NT2/D1 (cell line): ENCODE results near the gene PSG1.
"Not testable (repeated sequence)": the region's sequence is repeated elsewhere in the genome, so short reads cannot be mapped to it uniquely, and the experiment has no call there.

Experiments
- DNase-seq: peaks from one replicate; pipeline ENCODE4 v3.0.0-alpha.2; 2011; ENCODE audit warnings: low read depth, low spot score
- H3K27me3 ChIP-seq: 2 replicates; pipeline ENCODE4 v1.6.0; 2011; ENCODE audit warnings: mild to moderate bottlenecking; ENCODE audit not compliant: insufficient read length, insufficient read depth
- H3K36me3 ChIP-seq: 2 replicates; pipeline ENCODE4 v1.6.1; 2011; ENCODE audit warnings: mild to moderate bottlenecking, low read length, mixed read lengths; ENCODE audit not compliant: insufficient read depth, insufficient read length
- H3K4me1 ChIP-seq: 2 replicates; pipeline ENCODE4 v1.5.1; 2011; ENCODE audit not compliant: insufficient read depth, insufficient read length
- H3K4me3 ChIP-seq: 2 replicates; pipeline ENCODE4 v1.5.1; 2011; ENCODE audit warnings: low read depth; ENCODE audit not compliant: insufficient read length
- H3K9ac ChIP-seq: 2 replicates; pipeline ENCODE4 v1.6.0; 2011; ENCODE audit warnings: low read depth; ENCODE audit not compliant: insufficient read length
- H3K9me3 ChIP-seq: 2 replicates; pipeline ENCODE4 v1.5.1; 2011; ENCODE audit warnings: mild to moderate bottlenecking, low read length; ENCODE audit not compliant: insufficient read depth
- SUZ12 ChIP-seq: IDR thresholded peaks from 2 replicates; pipeline ENCODE4 v1.6.1; 2011; ENCODE audit not compliant: insufficient read length, insufficient read depth; ENCODE audit errors: extremely low read depth
- YY1 ChIP-seq: IDR thresholded peaks from 2 replicates; pipeline ENCODE4 v1.6.1; 2011; ENCODE audit not compliant: insufficient read length, insufficient read depth
- ZNF274 ChIP-seq: IDR thresholded peaks from 2 replicates; pipeline ENCODE4 v1.6.1; 2011; ENCODE audit warnings: mild to moderate bottlenecking, low read depth, low read length

PSG1 gene

DNA sequence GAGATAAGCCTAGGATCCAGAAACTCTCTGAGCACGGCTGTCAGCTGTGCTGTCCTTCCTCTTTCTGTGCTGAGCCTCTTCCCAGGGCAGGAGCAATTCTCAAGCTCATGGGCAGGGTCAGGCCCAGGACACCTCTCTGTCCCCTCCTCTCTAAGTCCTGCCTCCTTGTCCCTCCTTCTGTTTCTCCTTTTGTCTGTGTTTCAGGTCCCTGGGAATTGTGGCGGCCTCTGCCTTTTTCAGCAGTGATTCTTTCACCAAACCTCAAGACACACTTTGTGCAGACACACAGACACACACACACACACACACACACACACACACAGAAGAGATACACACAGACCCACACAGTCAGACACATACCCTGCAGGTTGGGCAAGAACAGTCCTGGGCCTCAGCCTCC, at the start of gene PSG1:
PSG1 (minus strand) TSS at position 101 of the 400 bp plus-strand sequence. CDS start 132 bp downstream, outside the sequence.
- DNase-seq: no peak
- TF ChIP-seq SUZ12: no peak
- TF ChIP-seq YY1: no peak
- Histone ChIP-seq H3K27me3 (no peaks in the 10 kb centered on the region), H3K4me3 (no peak within 1 kb of the TSS), H3K36me3 (no peaks in the 10 kb centered on the region), H3K4me1 (no peaks in the 10 kb centered on the region), H3K9ac (no peak within 1 kb of the TSS), H3K9me3 (no peaks in the 10 kb centered on the region)

DNA sequence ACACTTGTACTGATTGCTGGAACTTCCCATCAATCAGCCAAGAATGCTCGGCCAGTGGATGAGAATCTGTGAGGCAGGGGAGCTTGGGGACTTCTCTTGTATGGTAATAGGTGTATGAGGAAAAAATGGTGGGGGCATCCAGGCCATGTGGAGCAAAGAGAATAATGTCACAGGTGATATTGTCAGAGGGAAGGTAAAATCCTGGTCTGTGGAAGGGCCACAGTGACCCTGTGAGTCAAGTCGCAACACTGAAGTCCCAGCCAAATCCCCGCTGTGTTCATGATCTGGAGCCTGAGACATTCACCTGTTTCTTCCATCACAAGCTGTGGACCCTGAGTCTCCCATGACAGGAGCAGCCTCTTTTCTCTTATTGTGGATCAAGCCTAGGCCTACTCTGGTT, 49.4 kb upstream of the PSG1 start:
- no peaks in the 10 kb centered on the region for H3K4me1 ChIP-seq
- H3K36me3 ChIP-seq: no peaks in the 10 kb centered on the region
- no peaks in the 10 kb centered on the region for H3K27me3 ChIP-seq
- no peak for TF ChIP-seq YY1
- TF ChIP-seq SUZ12: no peak
- TF ChIP-seq ZNF274: no peak
- no peak overlapping the region for H3K9ac ChIP-seq
- DNase-seq: no peak
- H3K4me3 ChIP-seq: no peak overlapping the region
- no peaks in the 10 kb centered on the region for H3K9me3 ChIP-seq

GRCh38 chr19:42926781-42927180, 47.3 kb upstream of the PSG1 start:
- Histone ChIP-seq H3K4me3 (no peak overlapping the region), H3K27me3 (no peaks in the 10 kb centered on the region), H3K4me1 (no peaks in the 10 kb centered on the region), H3K9ac (no peak overlapping the region), H3K36me3 (no peaks in the 10 kb centered on the region), H3K9me3 (no peaks in the 10 kb centered on the region)
- TF ChIP-seq YY1 (no peak), SUZ12 (no peak), ZNF274 (no peak)
- no peak for DNase-seq

GRCh38 chr19:42923106-42923505, 43.6 kb upstream of the PSG1 start:
- not testable (repeated sequence) for H3K9me3 ChIP-seq, H3K36me3 ChIP-seq, H3K4me1 ChIP-seq, H3K27me3 ChIP-seq, H3K4me3 ChIP-seq, H3K9ac ChIP-seq
- DNase-seq: peak; percentile 28

- not testable (repeated sequence) for DNase-seq, H3K27me3 ChIP-seq, H3K9me3 ChIP-seq, H3K9ac ChIP-seq, H3K4me3 ChIP-seq, H3K4me1 ChIP-seq, H3K36me3 ChIP-seq
Observed at GRCh38 chr19:42920971-42921370, 41.5 kb upstream of the PSG1 start.

GRCh38 chr19:42919757-42920079, 40.2 kb upstream of the PSG1 start:
- H3K4me1 ChIP-seq: no peaks in the 10 kb centered on the region
- H3K9ac ChIP-seq: no peak overlapping the region
- H3K36me3 ChIP-seq: no peaks in the 10 kb centered on the region
- H3K9me3 ChIP-seq: no peaks in the 10 kb centered on the region
- H3K4me3 ChIP-seq: no peak overlapping the region
- TF ChIP-seq YY1 (no peak), SUZ12 (no peak), ZNF274 (no peak)
- no peak for DNase-seq
- H3K27me3 ChIP-seq: no peaks in the 10 kb centered on the region

GRCh38 chr19:42919070-42919756, 39.7 kb upstream of the PSG1 start:
- not testable (repeated sequence) for H3K36me3 ChIP-seq, H3K4me1 ChIP-seq, H3K27me3 ChIP-seq, H3K9me3 ChIP-seq, DNase-seq, H3K4me3 ChIP-seq, H3K9ac ChIP-seq

- H3K4me1 ChIP-seq, H3K9me3 ChIP-seq, H3K4me3 ChIP-seq, H3K9ac ChIP-seq, H3K36me3 ChIP-seq, H3K27me3 ChIP-seq, DNase-seq: not testable (repeated sequence)
Observed at GRCh38 chr19:42918377-42919069, 39.0 kb upstream of the PSG1 start.

- not testable (repeated sequence) for H3K4me1 ChIP-seq, H3K9me3 ChIP-seq, H3K36me3 ChIP-seq, H3K27me3 ChIP-seq, H3K4me3 ChIP-seq, H3K9ac ChIP-seq, DNase-seq
Observed at GRCh38 chr19:42917634-42918033, 38.1 kb upstream of the PSG1 start, which contains the start of gene PSG6. Gene PSG6, minus strand, starts transcription at chr19:42917894. Its CDS starts 102 bp downstream, at chr19:42917792.

- not testable (repeated sequence) for H3K27me3 ChIP-seq, H3K4me3 ChIP-seq, H3K9me3 ChIP-seq, H3K9ac ChIP-seq, H3K36me3 ChIP-seq, DNase-seq, H3K4me1 ChIP-seq
Observed at GRCh38 chr19:42916931-42917330, 37.4 kb upstream of the PSG1 start.

GRCh38 chr19:42913516-42913915, 34.0 kb upstream of the PSG1 start:
- H3K36me3 ChIP-seq, H3K9ac ChIP-seq, H3K9me3 ChIP-seq, DNase-seq, H3K27me3 ChIP-seq, H3K4me1 ChIP-seq, H3K4me3 ChIP-seq: not testable (repeated sequence)
